Lung (tissue), 12 donors: ENCODE measurements around the gene SAMD1. TPM values are rescaled to one million over a fixed set of nuclear protein-coding genes. Genes with fewer than 3 reads are reported as not detected.

Experiments
- ATAC-seq: fragments of 200-7000 bp; cut with Tn5 transposase; one replicate; pipeline ENCODE4 v1.9.1; 2020; ENCODE audit warnings: moderate number of reproducible peaks; ENCODE audit not compliant: insufficient read depth, low FRiP score
- DNase-seq, 3 donors: peaks; one replicate each; pipeline ENCODE4 v3.0.0-alpha.2; 2013 to 2017
- H3K27ac ChIP-seq, 2 donors: one replicate each; pipeline ENCODE4 v1.5.1; 2013; ENCODE audit warnings: mild to moderate bottlenecking in 2 of 2, moderate library complexity in 2 of 2, control low read depth in 1 of 2, inconsistent platforms in 1 of 2, low read depth in 1 of 2, low read length in 1 of 2
- H3K27me3 ChIP-seq, 3 donors: one replicate each; pipeline ENCODE4 v1.5.1; 2013; ENCODE audit warnings: low read length in 2 of 3; ENCODE audit not compliant: control insufficient read depth in 3 of 3, insufficient read depth in 3 of 3
- H3K36me3 ChIP-seq, 4 donors: one replicate each; pipeline ENCODE4 v1.5.1; 2013; ENCODE audit warnings: low read length in 4 of 4, mild to moderate bottlenecking in 1 of 4, moderate library complexity in 1 of 4; ENCODE audit not compliant: control insufficient read depth in 4 of 4, insufficient read depth in 4 of 4
- H3K4me1 ChIP-seq, 5 donors: one replicate each; pipeline ENCODE4 v1.5.1; 2013; ENCODE audit warnings: low read length in 5 of 5, mild to moderate bottlenecking in 2 of 5, moderate library complexity in 1 of 5; ENCODE audit not compliant: control insufficient read depth in 5 of 5, insufficient read depth in 5 of 5
- H3K4me3 ChIP-seq: one replicate; pipeline ENCODE4 v1.5.1; 2013; ENCODE audit warnings: mild to moderate bottlenecking, control low read depth, moderate library complexity
- H3K9ac ChIP-seq, 2 donors: one replicate each; pipeline ENCODE4 v1.5.1; 2013; ENCODE audit warnings: low read length in 2 of 2, control low read depth in 1 of 2; ENCODE audit not compliant: insufficient read depth in 1 of 2
- H3K9me3 ChIP-seq, 4 donors: one replicate each; pipeline ENCODE4 v1.5.1; 2013; ENCODE audit warnings: low read length in 3 of 4, mild to moderate bottlenecking in 1 of 4, moderate library complexity in 1 of 4; ENCODE audit not compliant: control insufficient read depth in 4 of 4, insufficient read depth in 3 of 4
- CTCF ChIP-seq: IDR thresholded peaks from 2 replicates; pipeline ENCODE4 v1.5.1; 2012; ENCODE audit warnings: mild to moderate bottlenecking; ENCODE audit errors: control extremely low read depth, extremely low read depth
- WGBS, 2 donors: extraction: QIAGEN DNeasy Blood & Tissue Kit; methylation state at CpG; one replicate each; pipeline ENCODE4 v1.1.7; 2013; 5-methylcytosine and 5-hydroxymethylcytosine counted together
- polyA plus RNA-seq, 2 donors: library from polyadenylated mRNA; stranded (reverse); fragments of 200-250 nt; gene quantifications; one replicate each; pipeline ENCODE4 v1.2.1, GENCODE V29; 2013
- total RNA-seq, 2 donors: library from RNA; depleted of rRNA in 1 of 2; stranded (reverse); fragments of >200 nt in 1 of 2; gene quantifications; one replicate each; pipeline ENCODE4 v1.2.1, GENCODE V29; 2014 to 2021
- donor health status: control.
- donor health status: control.
- donor health status: Bipolar disorder and iron deficiency.
- donor health status: healthy.
- donor health status: DM: yes; HTN: yes; CAD: no.

SAMD1 gene
- total and polyA plus RNA-seq, 4 donors = 32.9 to 48.8 (median 39.4) TPM

- Histone ChIP-seq H3K36me3 (peaks cover 0 to under 1% (median 0%) of the 10 kb centered on the region in 4 donors), H3K4me3 (no peak overlapping the region), H3K27ac (no peak overlapping the region), H3K27me3 (peaks cover 0 to 8% (median 5%) of the 10 kb centered on the region in 3 donors), H3K4me1 (peaks cover 3 to 10% (median 4%) of the 10 kb centered on the region in 5 donors), H3K9me3 (peaks cover 0 to 1% (median 0%) of the 10 kb centered on the region in 4 donors), H3K9ac (no peak overlapping the region)
- DNase-seq (no peak), ATAC-seq (no peak)
- 53 to 57% methylated on average over 9 of the region's 9 CpGs for WGBS, 2 donors
- TF ChIP-seq CTCF = no peak
Measured at GRCh38 chr19:14061081-14061749, 29.3 kb downstream of the SAMD1 start.

- no peak overlapping the region for H3K27ac ChIP-seq
- no peak for DNase-seq
- TF ChIP-seq CTCF = no peak
Measured at GRCh38 chr19:14059652-14060155, 30.8 kb downstream of the SAMD1 start.

GRCh38 chr19:14059093-14059480 is 31.5 kb downstream of the SAMD1 start:
- Histone ChIP-seq H3K4me3 (no peak overlapping the region), H3K36me3 (peaks cover 0 to 1% (median 0%) of the 10 kb centered on the region in 4 donors), H3K27me3 (peaks cover 0 to 8% (median 5%) of the 10 kb centered on the region in 3 donors), H3K27ac (no peak overlapping the region), H3K9me3 (peaks cover 0 to 1% (median 0%) of the 10 kb centered on the region in 4 donors), H3K9ac (no peak overlapping the region), H3K4me1 (peaks cover 3 to 11% (median 4%) of the 10 kb centered on the region in 5 donors)
- no peak for DNase-seq
- ATAC-seq = no peak
- TF ChIP-seq CTCF = no peak
- WGBS, 2 donors = 23 to 28% methylated on average over 14 to 15 of the region's 15 CpGs

More at GRCh38 chr19:14059652-14060155, 30.8 kb downstream of the SAMD1 start:
- H3K4me3 ChIP-seq = no peak overlapping the region
- H3K36me3 ChIP-seq = peaks cover 0 to 1% (median 0%) of the 10 kb centered on the region in 4 donors
- no peak overlapping the region for H3K9ac ChIP-seq
- no peak for ATAC-seq
- H3K27me3 ChIP-seq = peaks cover 0 to 8% (median 5%) of the 10 kb centered on the region in 3 donors
- WGBS, 2 donors = 53% methylated on average over 8 of the region's 8 CpGs
- peaks cover 3 to 11% (median 4%) of the 10 kb centered on the region in 5 donors for H3K4me1 ChIP-seq
- H3K9me3 ChIP-seq = peaks cover 0 to 1% (median 0%) of the 10 kb centered on the region in 4 donors
